B cell (primary cell): ENCODE measurements around the gene NCLN. TPM values are rescaled to one million over a fixed set of nuclear protein-coding genes. Genes with fewer than 3 reads are reported as not detected.

ENCODE experiments used
- ATAC-seq: fragments of 200-7000 bp; cut with Tn5 transposase; one replicate; pipeline ENCODE4 v1.10.0; 2021; ENCODE audit warnings: low read depth, mild to moderate bottlenecking, moderate number of reproducible peaks, moderate library complexity
- CTCF ChIA-PET: fragments of 350-600 bp; sonication (Branson Sonifier 250); formaldehyde crosslinking; loops from one replicate; lab custom pipeline; 2021; ENCODE audit warnings: antibody characterized with exemption, inconsistent platforms; lab: Charles Lee
- POLR2A ChIA-PET: fragments of 350-600 bp; sonication (Branson Sonifier 250); formaldehyde crosslinking; loops from one replicate; lab custom pipeline; 2021; ENCODE audit warnings: antibody characterized with exemption; lab: Charles Lee
- DNase-seq: peaks from one replicate; pipeline ENCODE4 v3.0.0; 2013
- H2AFZ ChIP-seq: 2 replicates; pipeline ENCODE4 v1.6.1; 2012; ENCODE audit warnings: mild to moderate bottlenecking, low read depth, low read length; ENCODE audit not compliant: insufficient read depth, poor library complexity, severe bottlenecking
- H3K27ac ChIP-seq, 2 donors: 1 replicate in 1 of 2; 2 replicates in 1 of 2; pipeline ENCODE4 v1.5.1; 2012 to 2013; ENCODE audit warnings: low read length in 2 of 2, mild to moderate bottlenecking in 2 of 2, moderate library complexity in 1 of 2
- H3K27me3 ChIP-seq, 4 experiments: fragments of 200-600 bp in 1 of 4; sonication (generic) in 1 of 4; replicated peaks in 1 of 4; 1 replicate in 2 of 4; 2 replicates in 2 of 4; pipeline versions ENCODE4 v1.6.1 to v1.7.0; 2013 to 2016; ENCODE audit warnings: low read length in 3 of 4, mild to moderate bottlenecking in 2 of 4, mixed read lengths in 1 of 4, moderate library complexity in 1 of 4; ENCODE audit not compliant: insufficient read depth in 4 of 4, control insufficient read depth in 3 of 4; ENCODE audit errors: control extremely low read depth in 1 of 4
- H3K36me3 ChIP-seq, 2 experiments: replicated peaks in 1 of 2; 1 replicate in 1 of 2; 2 replicates in 1 of 2; pipeline versions ENCODE4 v1.6.1 to v1.7.1; 2013; ENCODE audit warnings: low read length in 1 of 2; ENCODE audit not compliant: insufficient read depth in 2 of 2, control insufficient read depth in 1 of 2; ENCODE audit errors: control extremely low read depth in 1 of 2, extremely low read depth in 1 of 2
- H3K4me1 ChIP-seq, 2 donors: fragments of 200-600 bp in 1 of 2; sonication (generic) in 1 of 2; 1 replicate in 1 of 2; 2 replicates in 1 of 2; pipeline versions ENCODE4 v1.5.1 to v1.6.1; 2013 to 2017; ENCODE audit warnings: low read length in 2 of 2; ENCODE audit not compliant: control insufficient read depth in 2 of 2, insufficient read depth in 2 of 2
- H3K4me2 ChIP-seq: replicated peaks from 2 replicates; pipeline ENCODE3; 2012; ENCODE audit warnings: mild to moderate bottlenecking, low read depth, low read length; ENCODE audit not compliant: poor library complexity, severe bottlenecking
- H3K4me3 ChIP-seq, 5 experiments: fragments of 200-600 bp in 1 of 5; sonication (generic) in 1 of 5; 1 replicate in 3 of 5; 2 replicates in 2 of 5; pipeline versions ENCODE4 v1.5.1 to v1.7.0; 2011 to 2016; ENCODE audit warnings: low read length in 4 of 5, mild to moderate bottlenecking in 4 of 5, low read depth in 2 of 5, control low read depth in 1 of 5, moderate library complexity in 1 of 5; ENCODE audit not compliant: insufficient read depth in 1 of 5; ENCODE audit errors: control extremely low read depth in 1 of 5, extremely low read depth in 1 of 5
- H3K79me2 ChIP-seq: fragments of 200-600 bp; sonication (generic); one replicate; pipeline ENCODE4 v1.6.0; 2016; ENCODE audit warnings: low read length; ENCODE audit not compliant: control insufficient read depth, insufficient read depth
- H3K9ac ChIP-seq: fragments of 200-600 bp; sonication (generic); 2 replicates; pipeline ENCODE4 v1.6.1; 2017; ENCODE audit warnings: mild to moderate bottlenecking, low read length, moderate library complexity
- H3K9me3 ChIP-seq, 3 donors: one replicate each; pipeline versions ENCODE4 v1.6.1 to v1.7.1; 2013; ENCODE audit warnings: low read length in 2 of 3; ENCODE audit not compliant: control insufficient read depth in 2 of 3, insufficient read depth in 1 of 3; ENCODE audit errors: control extremely low read depth in 1 of 3
- H4K20me1 ChIP-seq: 2 replicates; pipeline ENCODE4 v1.6.0; 2012; ENCODE audit warnings: mild to moderate bottlenecking, low read length; ENCODE audit not compliant: insufficient read depth, control insufficient read depth, poor library complexity, severe bottlenecking
- H3K27ac Mint-ChIP-seq: one replicate; pipeline ENCODE4 v1.8.0; 2021; ENCODE audit warnings: mixed read lengths
- H3K27me3 Mint-ChIP-seq: one replicate; pipeline ENCODE4 v1.8.0; 2021; ENCODE audit warnings: mixed read lengths
- H3K4me1 Mint-ChIP-seq: one replicate; pipeline ENCODE4 v1.8.0; 2021; ENCODE audit warnings: mixed read lengths
- H3K4me3 Mint-ChIP-seq: one replicate; pipeline ENCODE4 v1.8.0; 2021; ENCODE audit warnings: mixed read lengths
- H3K9me3 Mint-ChIP-seq: one replicate; pipeline ENCODE4 v1.8.0; 2022; ENCODE audit warnings: mixed read lengths; ENCODE audit not compliant: insufficient read depth
- EZH2 ChIP-seq: IDR thresholded peaks from 2 replicates; pipeline ENCODE4 v1.6.1; 2012; ENCODE audit warnings: borderline replicate concordance, low read depth, mild to moderate bottlenecking, moderate library complexity, low read length; ENCODE audit not compliant: insufficient read depth, poor library complexity, severe bottlenecking
- WGBS: methylation state at CpG from one replicate; pipeline ENCODE4 v1.1.5; 2013; ENCODE audit warnings: missing lambda C conversion rate; ENCODE audit not compliant: insufficient coverage; 5-methylcytosine and 5-hydroxymethylcytosine counted together
- intact Hi-C: fragments of 100-400 bp; cut with micrococcal nuclease; formaldehyde crosslinking; loops from one replicate; pipeline ENCODE4 v1.10.0; 2022
- polyA plus RNA-seq: library from polyadenylated mRNA; depleted of rRNA; stranded (reverse); fragments of >200 nt; gene quantifications from 2 replicates; pipeline ENCODE4 v1.2.3, GENCODE V29; 2012
- total RNA-seq, 2 donors: library from RNA; stranded (reverse); fragments of 120-200 nt in 1 of 2; gene quantifications; 1 replicate in 1 of 2; 2 replicates in 1 of 2; pipeline versions ENCODE4 v1.2.3 to v1.2.4, GENCODE V29; 2013 to 2022
- TF ChIP-seq, protein P1 (sequence below): fragments of 200-600 bp; IDR thresholded peaks from one replicate; pipeline ENCODE4 v1.8.0; 2022; ENCODE audit warnings: antibody characterized with exemption, mild to moderate bottlenecking

NCLN gene
- total and polyA plus RNA-seq, 2 donors (not counting 1 experiment from before 2014, with no cell fraction given): 55.0 to 82.0 TPM

- Histone ChIP-seq H3K4me2 (no peak overlapping the region), H3K27ac (no peak overlapping the region), H3K27me3 (peaks cover 0 to 5% (median 2%) of the 10 kb centered on the region in 4 experiments), H2AFZ (no peak overlapping the region), H3K4me1 (peaks cover 7 to 10% of the 10 kb centered on the region in 2 donors), H3K4me3 (no peak overlapping the region), H4K20me1 (no peaks in the 10 kb centered on the region), H3K9ac (no peak overlapping the region), H3K9me3 (peaks cover 0 to 10% (median 0%) of the 10 kb centered on the region in 3 donors), H3K36me3 (no peaks in the 10 kb centered on the region), H3K79me2 (no peaks in the 10 kb centered on the region)
- WGBS: 99% methylated on average over 6 of the region's 6 CpGs
- intact Hi-C loops: no loop called here
- Mint-ChIP-seq H3K27ac (no peak overlapping the region), H3K27me3 (peaks cover 3% of the 10 kb centered on the region), H3K9me3 (no peaks in the 10 kb centered on the region), H3K4me1 (peaks cover 11% of the 10 kb centered on the region), H3K4me3 (no peak overlapping the region)
- ChIA-PET CTCF (interaction anchor here (1.0 kb wide), 1 partner anchor 15 kb away, joined by 3 read pairs; no protein-coding TSS in a partner anchor), POLR2A (no interaction called here)
- TF ChIP-seq, protein P1, sequence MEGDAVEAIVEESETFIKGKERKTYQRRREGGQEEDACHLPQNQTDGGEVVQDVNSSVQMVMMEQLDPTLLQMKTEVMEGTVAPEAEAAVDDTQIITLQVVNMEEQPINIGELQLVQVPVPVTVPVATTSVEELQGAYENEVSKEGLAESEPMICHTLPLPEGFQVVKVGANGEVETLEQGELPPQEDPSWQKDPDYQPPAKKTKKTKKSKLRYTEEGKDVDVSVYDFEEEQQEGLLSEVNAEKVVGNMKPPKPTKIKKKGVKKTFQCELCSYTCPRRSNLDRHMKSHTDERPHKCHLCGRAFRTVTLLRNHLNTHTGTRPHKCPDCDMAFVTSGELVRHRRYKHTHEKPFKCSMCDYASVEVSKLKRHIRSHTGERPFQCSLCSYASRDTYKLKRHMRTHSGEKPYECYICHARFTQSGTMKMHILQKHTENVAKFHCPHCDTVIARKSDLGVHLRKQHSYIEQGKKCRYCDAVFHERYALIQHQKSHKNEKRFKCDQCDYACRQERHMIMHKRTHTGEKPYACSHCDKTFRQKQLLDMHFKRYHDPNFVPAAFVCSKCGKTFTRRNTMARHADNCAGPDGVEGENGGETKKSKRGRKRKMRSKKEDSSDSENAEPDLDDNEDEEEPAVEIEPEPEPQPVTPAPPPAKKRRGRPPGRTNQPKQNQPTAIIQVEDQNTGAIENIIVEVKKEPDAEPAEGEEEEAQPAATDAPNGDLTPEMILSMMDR: no peak
- no peak for TF ChIP-seq EZH2
- ATAC-seq (no peak), DNase-seq (no peak)
These were observed 36.6 kb upstream of the NCLN start for GRCh38 chr19:3149089-3149488.

DNA sequence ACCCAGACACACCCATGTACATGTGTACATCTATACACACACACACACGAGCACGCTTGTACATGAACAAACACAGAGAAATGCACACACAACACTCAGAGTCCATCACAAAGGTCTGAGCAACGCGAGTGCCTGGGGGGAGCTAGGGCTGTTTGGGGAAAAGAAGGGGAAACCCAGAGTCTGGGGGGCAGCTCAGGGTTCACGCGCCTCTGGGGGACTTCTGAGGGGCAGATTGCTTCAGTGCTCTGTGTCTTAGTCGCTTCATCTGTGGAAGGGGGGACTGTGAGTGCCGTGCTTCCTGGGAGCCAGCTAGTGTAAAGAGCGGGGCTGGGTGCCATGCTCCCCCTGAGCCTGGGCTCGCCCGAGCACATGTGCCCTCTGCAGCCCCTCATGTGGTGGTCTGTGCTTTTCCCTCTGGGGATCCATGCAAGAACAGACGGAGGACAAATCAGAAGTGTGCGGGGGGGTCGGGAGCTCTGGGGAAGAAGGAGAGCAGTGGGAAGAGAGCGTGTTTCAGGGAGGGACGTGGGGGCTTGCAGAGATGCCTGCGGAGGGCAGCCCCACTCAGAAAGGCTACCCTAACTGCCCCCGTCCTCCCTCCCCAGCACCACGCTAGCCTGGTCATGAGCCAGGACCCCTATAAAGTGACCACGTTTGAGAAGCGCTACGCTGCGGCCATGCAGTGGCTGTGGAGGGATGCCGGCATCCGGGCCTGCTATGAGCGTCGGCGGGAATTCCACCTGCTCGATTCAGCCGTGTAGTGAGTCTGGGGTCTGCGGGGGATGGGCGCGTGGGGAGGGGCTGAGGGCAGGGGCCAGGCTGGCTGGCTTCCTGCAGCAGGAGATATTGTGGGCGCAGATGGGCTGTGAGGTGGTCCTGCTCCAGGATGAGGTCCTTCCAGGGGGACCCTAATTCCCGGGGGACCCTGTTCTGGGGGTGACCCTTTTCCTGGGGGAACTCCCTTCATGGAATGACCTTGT lies 35.9 kb upstream of the NCLN start:
- Histone ChIP-seq H3K36me3 (no peaks in the 10 kb centered on the region), H3K9ac (no peak overlapping the region), H3K27ac (no peak overlapping the region), H4K20me1 (no peaks in the 10 kb centered on the region), H3K9me3 (peaks cover 0 to 10% (median 0%) of the 10 kb centered on the region in 3 donors), H3K4me2 (no peak overlapping the region), H3K4me3 (no peak overlapping the region), H3K4me1 (peaks cover 13 to 15% of the 10 kb centered on the region in 2 donors), H3K27me3 (peaks cover 0 to 5% (median 2%) of the 10 kb centered on the region in 4 experiments), H2AFZ (no peak overlapping the region), H3K79me2 (no peaks in the 10 kb centered on the region)
- WGBS: 83% methylated on average over 30 of the region's 35 CpGs
- DNase-seq (no peak), ATAC-seq (no peak)
- no peak overlapping the region for H3K4me3 Mint-ChIP-seq
- H3K9me3 Mint-ChIP-seq: no peaks in the 10 kb centered on the region
- H3K4me1 Mint-ChIP-seq: peaks cover 11% of the 10 kb centered on the region
- intact Hi-C loops: no loop called here
- peaks cover 3% of the 10 kb centered on the region for H3K27me3 Mint-ChIP-seq
- TF ChIP-seq, protein P1: no peak
- TF ChIP-seq EZH2: no peak
- H3K27ac Mint-ChIP-seq: no peak overlapping the region
- ChIA-PET POLR2A (no interaction called here), CTCF (interaction anchor here (0.9 to 1.0 kb wide), 2 partner anchors 12 to 14 kb away, joined by 3 read pairs; no protein-coding TSS in a partner anchor)
